Naive thymus-derived CD8-positive, alpha-beta T cell (primary cell): ENCODE results near the gene RAPGEF1. TPM values are rescaled to one million over a fixed set of nuclear protein-coding genes. Genes with fewer than 3 reads are reported as not detected.
"Not testable (repeated sequence)": the region's sequence is repeated elsewhere in the genome, so short reads cannot be mapped to it uniquely, and the experiment has no call there.

Source experiments
- ATAC-seq, 2 donors: fragments of 150-1000 bp; cut with Tn5 transposase in 1 of 2; sonication (Bioruptor Pico), chemical (Tn5 transposase) in 1 of 2; 1 replicate in 1 of 2; 2 replicates in 1 of 2; pipeline ENCODE4 v1.10.0; 2021; ENCODE audit warnings: mild to moderate bottlenecking in 2 of 2, moderate library complexity in 2 of 2
- POLR2A ChIA-PET: fragments of 350-600 bp; sonication (Branson Sonifier 250); formaldehyde crosslinking; loops from one replicate; lab custom pipeline; 2021; ENCODE audit warnings: antibody characterized with exemption; lab: Charles Lee
- DNase-seq, 10 donors: peaks; one replicate each; pipeline versions ENCODE4 v3.0.0 to v3.0.0-alpha.2; 2020 to 2022
- H3K27ac Mint-ChIP-seq, 10 donors: one replicate each; pipeline ENCODE4 v1.8.0; 2020 to 2022; ENCODE audit warnings: mild to moderate bottlenecking in 10 of 10, mixed read lengths in 10 of 10, moderate library complexity in 4 of 10, inconsistent platforms in 1 of 10
- H3K27me3 Mint-ChIP-seq, 5 donors: one replicate each; pipeline ENCODE4 v1.8.0; 2021 to 2022; ENCODE audit warnings: mixed read lengths in 5 of 5
- H3K36me3 Mint-ChIP-seq, 3 donors: one replicate each; pipeline ENCODE4 v1.8.0; 2020 to 2022; ENCODE audit warnings: mixed read lengths in 3 of 3, mild to moderate bottlenecking in 2 of 3, inconsistent platforms in 1 of 3
- H3K4me1 Mint-ChIP-seq, 4 donors: one replicate each; pipeline ENCODE4 v1.8.0; 2021 to 2022; ENCODE audit warnings: mixed read lengths in 4 of 4
- H3K4me3 Mint-ChIP-seq, 10 donors: one replicate each; pipeline ENCODE4 v1.8.0; 2020 to 2022; ENCODE audit warnings: mild to moderate bottlenecking in 10 of 10, mixed read lengths in 10 of 10, moderate library complexity in 6 of 10, inconsistent platforms in 1 of 10
- H3K9me3 Mint-ChIP-seq, 9 donors: one replicate each; pipeline ENCODE4 v1.8.0; 2020 to 2022; ENCODE audit warnings: mixed read lengths in 9 of 9, mild to moderate bottlenecking in 3 of 9, inconsistent platforms in 1 of 9, moderate library complexity in 1 of 9
- polyA plus RNA-seq, 3 donors: library from polyadenylated mRNA; unstranded; fragments of 300-500 nt; fragmentation: Illumina TruSeq; gene quantifications; one replicate each; pipeline ENCODE4 v1.2.3, GENCODE V29; 2021
- total RNA-seq, 8 experiments: library from RNA in 2 of 8; stranded (reverse) in 2 of 8; gene quantifications; one replicate each; pipeline ENCODE4 v1.2.3 and lab custom pipeline; 2021 to 2026

Gene RAPGEF1
- total and polyA plus RNA-seq, 5 experiments from 2014 or later: 1.6 to 94.7 (median 9.0) TPM

GRCh38 chr9:131769361-131769760, 29.5 kb upstream of the RAPGEF1 start:
- POLR2A ChIA-PET: interaction anchor here (0.7 kb wide), 2 partner anchors 486 to 833 kb away, joined by 3 read pairs; no protein-coding TSS in a partner anchor
- Mint-ChIP-seq H3K4me3 (no peak overlapping the region), H3K27me3 (peaks cover 4 to 38% (median 15%) of the 10 kb centered on the region in 5 donors), H3K4me1 (no peaks in the 10 kb centered on the region), H3K36me3 (no peaks in the 10 kb centered on the region), H3K27ac (no peak overlapping the region), H3K9me3 (no peaks in the 10 kb centered on the region)
- ATAC-seq: no peak
- DNase-seq: no peak

GRCh38 chr9:131764568-131764967, 24.7 kb upstream of the RAPGEF1 start:
- Mint-ChIP-seq H3K9me3 (no peaks in the 10 kb centered on the region), H3K27ac (no peak overlapping the region), H3K4me3 (no peak overlapping the region), H3K27me3 (peaks cover 0 to 23% (median 5%) of the 10 kb centered on the region in 5 donors), H3K4me1 (peaks cover 0 to 3% (median 0%) of the 10 kb centered on the region in 4 donors), H3K36me3 (no peaks in the 10 kb centered on the region)
- DNase-seq (no peak), ATAC-seq (no peak)
- POLR2A ChIA-PET: no interaction called here

GRCh38 chr9:131762356-131762932, 22.6 kb upstream of the RAPGEF1 start:
- peak; percentile 56 to 81 (median 73) for DNase-seq
- Mint-ChIP-seq H3K27me3 (peaks cover 2 to 23% (median 9%) of the 10 kb centered on the region in 5 donors), H3K36me3 (no peaks in the 10 kb centered on the region), H3K9me3 (no peaks in the 10 kb centered on the region), H3K4me1 (peaks cover 0 to 3% (median 0%) of the 10 kb centered on the region in 4 donors), H3K4me3 (no peak overlapping the region), H3K27ac (no peak overlapping the region)
- ATAC-seq: peak; percentile 90 to 99
- POLR2A ChIA-PET: interaction anchor here (0.6 to 0.7 kb wide), 2 partner anchors 36 to 169 kb away, joined by 3 to 4 read pairs; no protein-coding TSS in a partner anchor

- Mint-ChIP-seq H3K9me3 (no peaks in the 10 kb centered on the region), H3K4me3 (no peak overlapping the region), H3K36me3 (no peaks in the 10 kb centered on the region), H3K27ac (no peak overlapping the region), H3K27me3 (peaks cover 0 to 10% (median 4%) of the 10 kb centered on the region in 5 donors), H3K4me1 (peaks cover 3 to 9% (median 6%) of the 10 kb centered on the region in 4 donors)
- ATAC-seq (no peak), DNase-seq (no peak)
- POLR2A ChIA-PET: interaction anchor here (0.6 to 1.5 kb wide), 3 partner anchors 14 to 178 kb away, joined by 3 read pairs; no protein-coding TSS in a partner anchor
Measured at GRCh38 chr9:131759017-131759647, 19.3 kb upstream of the RAPGEF1 start.

GRCh38 chr9:131757549-131757948, 17.7 kb upstream of the RAPGEF1 start:
- Mint-ChIP-seq H3K27me3 (peaks cover 0 to 10% (median 4%) of the 10 kb centered on the region in 5 donors), H3K27ac (no peak overlapping the region), H3K4me3 (no peak overlapping the region), H3K36me3 (no peaks in the 10 kb centered on the region), H3K9me3 (no peaks in the 10 kb centered on the region), H3K4me1 (peaks cover 3 to 7% (median 6%) of the 10 kb centered on the region in 4 donors)
- ATAC-seq (no peak), DNase-seq (no peak)
- POLR2A ChIA-PET: interaction anchor here (0.7 kb wide), 1 partner anchor 490 kb away, joined by 6 read pairs; no protein-coding TSS in a partner anchor

GRCh38 chr9:131755541-131756198, 15.8 kb upstream of the RAPGEF1 start:
- DNase-seq (peak; percentile 72 to 90 (median 84)), ATAC-seq (peak; percentile 100)
- Mint-ChIP-seq H3K27me3 (peaks cover 0 to 10% (median 4%) of the 10 kb centered on the region in 5 donors), H3K4me1 (peaks cover 3 to 7% (median 5%) of the 10 kb centered on the region in 4 donors), H3K4me3 (peak overlapping the region in 4 of 10 donors; percentile 10 to 51 (median 21)), H3K36me3 (no peaks in the 10 kb centered on the region), H3K9me3 (no peaks in the 10 kb centered on the region), H3K27ac (peak overlapping the region in 7 of 10 donors; percentile 32 to 92 (median 79))
- POLR2A ChIA-PET: interaction anchor here (0.7 to 1.5 kb wide), 4 partner anchors 11 to 503 kb away, joined by 3 to 4 read pairs (median 3); no protein-coding TSS in a partner anchor

- ATAC-seq (no peak), DNase-seq (no peak)
- Mint-ChIP-seq H3K36me3 (no peaks in the 10 kb centered on the region), H3K27ac (no peak overlapping the region), H3K27me3 (peaks cover 0 to 10% (median 4%) of the 10 kb centered on the region in 5 donors), H3K4me3 (no peak overlapping the region), H3K9me3 (no peaks in the 10 kb centered on the region), H3K4me1 (peaks cover 3 to 7% (median 5%) of the 10 kb centered on the region in 4 donors)
- POLR2A ChIA-PET: interaction anchor here (0.6 to 1.4 kb wide), 3 partner anchors 16 to 696 kb away, joined by 3 read pairs; no protein-coding TSS in a partner anchor
Measured at GRCh38 chr9:131754846-131755245, 15.0 kb upstream of the RAPGEF1 start.

- ATAC-seq, H3K27ac Mint-ChIP-seq, H3K4me1 Mint-ChIP-seq, DNase-seq, H3K36me3 Mint-ChIP-seq, H3K4me3 Mint-ChIP-seq, H3K9me3 Mint-ChIP-seq, POLR2A ChIA-PET: not testable (repeated sequence)
- H3K27me3 Mint-ChIP-seq: peaks cover 0 to 10% (median 4%) of the 10 kb centered on the region in 5 donors
Measured at GRCh38 chr9:131753751-131754150, 13.9 kb upstream of the RAPGEF1 start.

- peaks cover 0 to 5% (median 1%) of the 10 kb centered on the region in 5 donors for H3K27me3 Mint-ChIP-seq
- DNase-seq: no peak
- no peaks in the 10 kb centered on the region for H3K9me3 Mint-ChIP-seq
- H3K4me1 Mint-ChIP-seq: peaks cover 3 to 8% (median 7%) of the 10 kb centered on the region in 4 donors
- H3K4me3 Mint-ChIP-seq: no peak overlapping the region
- no peak overlapping the region for H3K27ac Mint-ChIP-seq
- no peak for ATAC-seq
- no peaks in the 10 kb centered on the region for H3K36me3 Mint-ChIP-seq
- POLR2A ChIA-PET: interaction anchor here (0.6 to 1.4 kb wide), 2 partner anchors 9 to 373 kb away, joined by 4 to 8 read pairs; no protein-coding TSS in a partner anchor
Measured at GRCh38 chr9:131752231-131752884, 12.5 kb upstream of the RAPGEF1 start.

- H3K27ac Mint-ChIP-seq: peak overlapping the region in 1 of 10 donors; percentile 46
- no peak for ATAC-seq
- H3K27me3 Mint-ChIP-seq: no peaks in the 10 kb centered on the region
- peaks cover 16 to 27% (median 21%) of the 10 kb centered on the region in 4 donors for H3K4me1 Mint-ChIP-seq
- H3K9me3 Mint-ChIP-seq: no peaks in the 10 kb centered on the region
- no peaks in the 10 kb centered on the region for H3K36me3 Mint-ChIP-seq
- no peak for DNase-seq
- no peak overlapping the region for H3K4me3 Mint-ChIP-seq
- POLR2A ChIA-PET: no interaction called here
Measured at GRCh38 chr9:131748411-131748955, 8.6 kb upstream of the RAPGEF1 start.

- Mint-ChIP-seq H3K27ac (peak overlapping the region in 3 of 10 donors; percentile 11 to 63 (median 13)), H3K36me3 (no peaks in the 10 kb centered on the region), H3K4me1 (peaks cover 21 to 37% (median 27%) of the 10 kb centered on the region in 4 donors), H3K27me3 (no peaks in the 10 kb centered on the region), H3K4me3 (no peak overlapping the region), H3K9me3 (no peaks in the 10 kb centered on the region)
- peak; percentile 33 to 44 for ATAC-seq
- DNase-seq: peak in 3 of 10 donors; percentile 36 to 46 (median 39)
- POLR2A ChIA-PET: interaction anchor here (0.6 kb wide), 1 partner anchor 156 kb away, joined by 4 read pairs; no protein-coding TSS in a partner anchor
Measured at GRCh38 chr9:131747352-131747751, 7.5 kb upstream of the RAPGEF1 start.
